K562 (cell line): ENCODE data around the gene C18orf32. TPM values are rescaled to one million over a fixed set of nuclear protein-coding genes. Genes with fewer than 3 reads are reported as not detected.

Experiments used
- FOXK1 ChIP-seq: sonication (generic); formaldehyde crosslinking; IDR thresholded peaks from 2 replicates; pipeline ENCODE4 v1.8.0; 2022; ENCODE audit warnings: missing genetic modification reagents, mild to moderate bottlenecking, borderline replicate concordance
- HDAC6 ChIP-seq: IDR thresholded peaks from 2 replicates; pipeline ENCODE4 v1.6.1; 2012; ENCODE audit warnings: low read depth, mild to moderate bottlenecking, control low read depth, inconsistent platforms, low read length, moderate library complexity
- HDGF ChIP-seq: fragments of 450-650 bp; IDR thresholded peaks from 2 replicates; pipeline ENCODE4 v1.6.1; 2016
- JUN ChIP-seq, 2 experiments: sonication (generic) in 1 of 2; formaldehyde crosslinking in 1 of 2; IDR thresholded peaks; 2 replicates each; pipeline versions ENCODE4 v1.6.1 to v1.8.0; 2012 to 2022; ENCODE audit warnings: borderline replicate concordance in 2 of 2, mild to moderate bottlenecking in 2 of 2, improper control_type of control experiment in 1 of 2, low read depth in 1 of 2, low read length in 1 of 2, missing genetic modification reagents in 1 of 2
- PRMT5 ChIP-seq: sonication (generic); formaldehyde crosslinking; IDR thresholded peaks from 2 replicates; pipeline ENCODE4 v1.5.0; 2020; ENCODE audit warnings: missing genetic modification reagents
- SMAD1 ChIP-seq: fragments of 150-350 bp; IDR thresholded peaks from 2 replicates; pipeline ENCODE4 v1.6.1; 2014; ENCODE audit warnings: low read length, low read depth; ENCODE audit not compliant: partially characterized antibody
- ZNF146 ChIP-seq: IDR thresholded peaks from one replicate; pipeline ENCODE4 v1.6.1; 2018; ENCODE audit warnings: missing compliant biosample characterization; ENCODE audit not compliant: unreplicated experiment
- ZNF175 ChIP-seq: fragments of 200-800 bp; sonication (Bioruptor generic); IDR thresholded peaks from 2 replicates; pipeline ENCODE4 v1.6.1; 2016; ENCODE audit warnings: low read depth, mild to moderate bottlenecking, missing genetic modification characterization, missing compliant biosample characterization
- ZNF253 ChIP-seq: fragments of 250-450 bp; sonication (Bioruptor Pico); conservative IDR thresholded peaks from 2 replicates; pipeline ENCODE4 v1.6.1; 2021; ENCODE audit warnings: mild to moderate bottlenecking
- ZNF274 ChIP-seq: IDR thresholded peaks from 2 replicates; pipeline ENCODE4 v1.6.1; 2011; ENCODE audit warnings: low read depth, mild to moderate bottlenecking, low read length, moderate library complexity, borderline replicate concordance
- ZNF76 ChIP-seq: fragments of 250-450 bp; sonication (Bioruptor Pico); IDR thresholded peaks from 2 replicates; pipeline ENCODE4 v1.4.0; 2020; ENCODE audit warnings: mild to moderate bottlenecking, moderate library complexity, borderline replicate concordance
- polyA plus RNA-seq, 8 experiments: library from polyadenylated mRNA; depleted of rRNA in 4 of 8; stranded (reverse) in 5 of 8; unstranded in 3 of 8; fragments of >200 nt; fragmentation: Nextera tagmentation in 2 of 8; fragmentation: Illumina TruSeq in 1 of 8; extraction: Ambion mirVana in 2 of 8; extraction: Trizol in 1 of 8; gene quantifications; 2 replicates each; pipeline versions ENCODE4 v1.2.1 to v1.2.3, GENCODE V29; 2011 to 2014; ENCODE audit warnings: inconsistent platforms in 1 of 8, missing spikeins in 1 of 8
- total RNA-seq, 7 experiments: library from RNA; depleted of rRNA in 6 of 7; stranded (reverse); fragments of >200 nt in 6 of 7; fragmentation: Illumina TruSeq in 2 of 7; extraction: Trizol in 2 of 7; gene quantifications; 2 replicates each; pipeline versions ENCODE4 v1.2.1 to v1.2.3, GENCODE V29; 2011 to 2021; ENCODE audit warnings: low replicate concordance in 1 of 7
- TF ChIP-seq, protein P1 (sequence below): fragments of 450-650 bp; IDR thresholded peaks from 2 replicates; pipeline ENCODE4 v1.6.1; 2017; ENCODE audit warnings: antibody characterized with exemption, mild to moderate bottlenecking
- TF ChIP-seq, protein P2 (sequence below): fragments of 450-650 bp; IDR thresholded peaks from 2 replicates; pipeline ENCODE4 v1.6.1; 2016; ENCODE audit warnings: missing biosample characterization, missing genetic modification characterization
- TF ChIP-seq, protein P3 (sequence below), 3 experiments: fragments of 200-800 bp in 1 of 3; fragments of 250-450 bp in 1 of 3; fragments of 450-650 bp in 1 of 3; sonication (Bioruptor Pico) in 1 of 3; sonication (Bioruptor generic) in 1 of 3; formaldehyde crosslinking in 1 of 3; IDR thresholded peaks; 2 replicates each; pipeline versions ENCODE4 v1.6.1 to v1.8.0; 2016 to 2022; ENCODE audit warnings: mild to moderate bottlenecking in 2 of 3, missing genetic modification characterization in 2 of 3, missing compliant biosample characterization in 1 of 3, moderate library complexity in 1 of 3
- TF ChIP-seq, protein P4 (sequence below): fragments of 450-650 bp; formaldehyde crosslinking; IDR thresholded peaks from 2 replicates; pipeline ENCODE4 v1.4.0; 2022; ENCODE audit warnings: missing genetic modification characterization

Gene C18orf32
- total and polyA plus RNA-seq, 9 of the 15 experiments (the other 6 are each of a cell fraction or from before 2014, with no cell fraction given), result 8.5 to 35.0 (median 20.4) TPM

DNA sequence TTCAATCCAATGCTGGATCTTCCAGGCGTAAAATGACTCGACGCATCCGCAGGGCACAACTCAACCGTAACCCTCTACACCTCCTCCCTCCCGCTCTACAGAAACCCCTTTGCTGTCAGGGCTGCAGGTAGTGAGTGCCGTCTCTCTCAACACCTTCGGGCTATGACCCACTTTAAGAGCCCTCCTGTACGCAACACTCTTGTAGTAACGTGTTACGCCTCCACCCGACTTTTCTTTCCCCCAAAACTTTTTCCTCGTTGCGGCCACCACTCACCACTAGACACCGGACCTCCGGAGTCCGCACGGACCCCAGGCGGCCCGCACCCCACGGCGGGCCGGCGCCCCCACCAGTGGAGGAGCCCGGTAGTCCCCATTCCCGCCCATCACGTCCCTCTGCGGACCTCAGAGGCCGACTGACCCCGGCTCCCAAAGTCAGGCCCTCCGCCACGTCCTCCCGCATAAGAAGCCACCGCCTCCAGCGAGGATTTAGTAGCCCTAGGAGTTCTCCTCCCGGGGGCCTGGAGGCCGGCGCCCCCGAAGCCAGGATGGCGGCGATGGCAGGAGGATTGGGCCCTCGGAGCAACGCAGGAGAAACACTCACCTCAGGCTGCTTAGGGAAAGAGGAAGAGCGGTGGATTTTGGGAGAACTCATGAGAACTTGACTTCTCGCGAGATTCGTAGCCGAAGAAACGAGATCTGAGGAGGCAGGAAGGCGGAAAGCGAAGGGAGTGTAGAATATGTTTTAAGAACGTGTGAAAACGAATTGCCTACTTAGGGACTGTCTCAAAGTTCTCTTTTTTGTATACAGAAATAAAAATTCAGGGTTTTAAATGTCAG is 5.0 kb upstream of the C18orf32 start, which contains the start of gene RPL17 (continued):
- TF ChIP-seq, protein P1, sequence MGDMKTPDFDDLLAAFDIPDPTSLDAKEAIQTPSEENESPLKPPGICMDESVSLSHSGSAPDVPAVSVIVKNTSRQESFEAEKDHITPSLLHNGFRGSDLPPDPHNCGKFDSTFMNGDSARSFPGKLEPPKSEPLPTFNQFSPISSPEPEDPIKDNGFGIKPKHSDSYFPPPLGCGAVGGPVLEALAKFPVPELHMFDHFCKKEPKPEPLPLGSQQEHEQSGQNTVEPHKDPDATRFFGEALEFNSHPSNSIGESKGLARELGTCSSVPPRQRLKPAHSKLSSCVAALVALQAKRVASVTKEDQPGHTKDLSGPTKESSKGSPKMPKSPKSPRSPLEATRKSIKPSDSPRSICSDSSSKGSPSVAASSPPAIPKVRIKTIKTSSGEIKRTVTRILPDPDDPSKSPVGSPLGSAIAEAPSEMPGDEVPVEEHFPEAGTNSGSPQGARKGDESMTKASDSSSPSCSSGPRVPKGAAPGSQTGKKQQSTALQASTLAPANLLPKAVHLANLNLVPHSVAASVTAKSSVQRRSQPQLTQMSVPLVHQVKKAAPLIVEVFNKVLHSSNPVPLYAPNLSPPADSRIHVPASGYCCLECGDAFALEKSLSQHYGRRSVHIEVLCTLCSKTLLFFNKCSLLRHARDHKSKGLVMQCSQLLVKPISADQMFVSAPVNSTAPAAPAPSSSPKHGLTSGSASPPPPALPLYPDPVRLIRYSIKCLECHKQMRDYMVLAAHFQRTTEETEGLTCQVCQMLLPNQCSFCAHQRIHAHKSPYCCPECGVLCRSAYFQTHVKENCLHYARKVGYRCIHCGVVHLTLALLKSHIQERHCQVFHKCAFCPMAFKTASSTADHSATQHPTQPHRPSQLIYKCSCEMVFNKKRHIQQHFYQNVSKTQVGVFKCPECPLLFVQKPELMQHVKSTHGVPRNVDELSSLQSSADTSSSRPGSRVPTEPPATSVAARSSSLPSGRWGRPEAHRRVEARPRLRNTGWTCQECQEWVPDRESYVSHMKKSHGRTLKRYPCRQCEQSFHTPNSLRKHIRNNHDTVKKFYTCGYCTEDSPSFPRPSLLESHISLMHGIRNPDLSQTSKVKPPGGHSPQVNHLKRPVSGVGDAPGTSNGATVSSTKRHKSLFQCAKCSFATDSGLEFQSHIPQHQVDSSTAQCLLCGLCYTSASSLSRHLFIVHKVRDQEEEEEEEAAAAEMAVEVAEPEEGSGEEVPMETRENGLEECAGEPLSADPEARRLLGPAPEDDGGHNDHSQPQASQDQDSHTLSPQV, result no peak
- TF ChIP-seq FOXK1 (no peak), ZNF253 (CRISPR knock-in tag) (no peak), PRMT5 (CRISPR knock-in tag) (no peak), HDAC6 (0 out of 2 replicates have a peak, but pooled peaks have one; percentile 22), ZNF146 (CRISPR knock-in tag) (no peak), ZNF175 (no peak), ZNF274 (no peak), SMAD1 (peak; percentile 81), HDGF (no peak), JUN (IDR thresholded peaks at IDR 0.05; ENCODE audit: borderline replicate concordance, low read depth, low read length) (no peak), JUN (CRISPR knock-in tag; IDR thresholded peaks at IDR 0.05; ENCODE audit: borderline replicate concordance) (no peak), ZNF76 (CRISPR knock-in tag) (peak; percentile 28; the same call in 1 of the 2 replicates)
- TF ChIP-seq, protein P2, sequence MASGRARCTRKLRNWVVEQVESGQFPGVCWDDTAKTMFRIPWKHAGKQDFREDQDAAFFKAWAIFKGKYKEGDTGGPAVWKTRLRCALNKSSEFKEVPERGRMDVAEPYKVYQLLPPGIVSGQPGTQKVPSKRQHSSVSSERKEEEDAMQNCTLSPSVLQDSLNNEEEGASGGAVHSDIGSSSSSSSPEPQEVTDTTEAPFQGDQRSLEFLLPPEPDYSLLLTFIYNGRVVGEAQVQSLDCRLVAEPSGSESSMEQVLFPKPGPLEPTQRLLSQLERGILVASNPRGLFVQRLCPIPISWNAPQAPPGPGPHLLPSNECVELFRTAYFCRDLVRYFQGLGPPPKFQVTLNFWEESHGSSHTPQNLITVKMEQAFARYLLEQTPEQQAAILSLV (tag), result no peak
- TF ChIP-seq, protein P3, sequence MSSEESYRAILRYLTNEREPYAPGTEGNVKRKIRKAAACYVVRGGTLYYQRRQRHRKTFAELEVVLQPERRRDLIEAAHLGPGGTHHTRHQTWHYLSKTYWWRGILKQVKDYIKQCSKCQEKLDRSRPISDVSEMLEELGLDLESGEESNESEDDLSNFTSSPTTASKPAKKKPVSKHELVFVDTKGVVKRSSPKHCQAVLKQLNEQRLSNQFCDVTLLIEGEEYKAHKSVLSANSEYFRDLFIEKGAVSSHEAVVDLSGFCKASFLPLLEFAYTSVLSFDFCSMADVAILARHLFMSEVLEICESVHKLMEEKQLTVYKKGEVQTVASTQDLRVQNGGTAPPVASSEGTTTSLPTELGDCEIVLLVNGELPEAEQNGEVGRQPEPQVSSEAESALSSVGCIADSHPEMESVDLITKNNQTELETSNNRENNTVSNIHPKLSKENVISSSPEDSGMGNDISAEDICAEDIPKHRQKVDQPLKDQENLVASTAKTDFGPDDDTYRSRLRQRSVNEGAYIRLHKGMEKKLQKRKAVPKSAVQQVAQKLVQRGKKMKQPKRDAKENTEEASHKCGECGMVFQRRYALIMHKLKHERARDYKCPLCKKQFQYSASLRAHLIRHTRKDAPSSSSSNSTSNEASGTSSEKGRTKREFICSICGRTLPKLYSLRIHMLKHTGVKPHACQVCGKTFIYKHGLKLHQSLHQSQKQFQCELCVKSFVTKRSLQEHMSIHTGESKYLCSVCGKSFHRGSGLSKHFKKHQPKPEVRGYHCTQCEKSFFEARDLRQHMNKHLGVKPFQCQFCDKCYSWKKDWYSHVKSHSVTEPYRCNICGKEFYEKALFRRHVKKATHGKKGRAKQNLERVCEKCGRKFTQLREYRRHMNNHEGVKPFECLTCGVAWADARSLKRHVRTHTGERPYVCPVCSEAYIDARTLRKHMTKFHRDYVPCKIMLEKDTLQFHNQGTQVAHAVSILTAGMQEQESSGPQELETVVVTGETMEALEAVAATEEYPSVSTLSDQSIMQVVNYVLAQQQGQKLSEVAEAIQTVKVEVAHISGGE (CRISPR knock-in tag; IDR thresholded peaks at IDR 0.05), result no peak
- TF ChIP-seq, protein P4, sequence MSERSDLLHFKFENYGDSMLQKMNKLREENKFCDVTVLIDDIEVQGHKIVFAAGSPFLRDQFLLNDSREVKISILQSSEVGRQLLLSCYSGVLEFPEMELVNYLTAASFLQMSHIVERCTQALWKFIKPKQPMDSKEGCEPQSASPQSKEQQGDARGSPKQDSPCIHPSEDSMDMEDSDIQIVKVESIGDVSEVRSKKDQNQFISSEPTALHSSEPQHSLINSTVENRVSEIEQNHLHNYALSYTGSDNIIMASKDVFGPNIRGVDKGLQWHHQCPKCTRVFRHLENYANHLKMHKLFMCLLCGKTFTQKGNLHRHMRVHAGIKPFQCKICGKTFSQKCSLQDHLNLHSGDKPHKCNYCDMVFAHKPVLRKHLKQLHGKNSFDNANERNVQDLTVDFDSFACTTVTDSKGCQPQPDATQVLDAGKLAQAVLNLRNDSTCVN (CRISPR knock-in tag), result no peak
